DND-41 (cell line): Measurements from ENCODE around the gene LAG3.

ENCODE experiments used
- CTCF ChIP-seq: IDR thresholded peaks from 2 replicates; pipeline ENCODE4 v1.5.1; 2012; ENCODE audit warnings: borderline replicate concordance, low read length, moderate library complexity, mild to moderate bottlenecking; ENCODE audit not compliant: poor library complexity, severe bottlenecking; ENCODE audit errors: extremely low read depth
- EZH2 ChIP-seq: IDR thresholded peaks from 3 replicates; pipeline ENCODE4 v1.6.1; 2012; ENCODE audit warnings: borderline replicate concordance, low read depth, mild to moderate bottlenecking, moderate library complexity, low read length, inconsistent platforms; ENCODE audit not compliant: severe bottlenecking

DNA sequence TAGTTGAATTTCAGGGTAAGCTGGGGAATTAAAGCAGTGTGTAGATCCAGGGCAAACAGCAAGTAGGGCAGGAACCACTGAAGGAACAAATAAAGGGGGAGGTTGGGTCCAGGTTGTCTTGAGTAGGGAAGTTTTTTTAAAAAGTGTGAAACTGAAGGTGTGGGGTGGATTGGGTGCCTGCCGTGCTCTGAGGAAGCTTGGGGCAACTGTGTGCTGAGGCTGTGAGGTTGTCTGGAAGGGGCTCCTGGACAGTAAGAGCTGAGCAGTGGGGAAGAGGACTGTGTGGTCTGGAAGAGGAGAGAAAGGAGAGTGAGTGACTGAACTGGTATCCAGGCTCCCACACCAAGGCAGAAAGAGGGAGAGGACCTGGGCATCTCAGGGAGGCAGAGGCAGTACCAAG lies 38.4 kb downstream of the LAG3 start:
- no peak for TF ChIP-seq CTCF
- TF ChIP-seq EZH2 = no peak
